ENCODE measurements around the gene CDY2B.
"Not testable (repeated sequence)": the region's sequence is repeated elsewhere in the genome, so short reads cannot be mapped to it uniquely, and the experiment has no call there.

Gene CDY2B

GRCh38 chrY:17880120-17880519 lies at the start of gene CDY2B:
TSS of gene CDY2B (minus strand) at chrY:17880220. CDS start at chrY:17879892, 328 bp downstream.
- not testable (repeated sequence) for DNase-seq (ENCODE audit: low spot score)

GRCh38 chrY:17908009-17908408 lies 28.0 kb upstream of the CDY2B start:
- not testable (repeated sequence) for DNase-seq (ENCODE audit: low spot score)

GRCh38 chrY:17907351-17907750 lies 27.3 kb upstream of the CDY2B start:
- not testable (repeated sequence) for DNase-seq (ENCODE audit: low spot score)

GRCh38 chrY:17881697-17882096 lies 1.7 kb upstream of the CDY2B start:
- not testable (repeated sequence) for DNase-seq (ENCODE audit: low spot score)

- DNase-seq (ENCODE audit: low spot score) = not testable (repeated sequence)
Measured at GRCh38 chrY:17876767-17877166, 3.3 kb downstream of the CDY2B start.

GRCh38 chrY:17875401-17875800 lies 4.6 kb downstream of the CDY2B start:
- DNase-seq (ENCODE audit: low spot score) = not testable (repeated sequence)

- not testable (repeated sequence) for DNase-seq (ENCODE audit: low spot score)
Measured at GRCh38 chrY:17871194-17871903, 8.7 kb downstream of the CDY2B start.

- not testable (repeated sequence) for DNase-seq (ENCODE audit: low spot score)
Measured at GRCh38 chrY:17870737-17871136, 9.3 kb downstream of the CDY2B start.

GRCh38 chrY:17867850-17868249 lies 12.2 kb downstream of the CDY2B start:
- DNase-seq (ENCODE audit: low spot score) = not testable (repeated sequence)

GRCh38 chrY:17860634-17861033 lies 19.4 kb downstream of the CDY2B start:
- not testable (repeated sequence) for DNase-seq (ENCODE audit: low spot score)

GRCh38 chrY:17856963-17857848 lies 22.8 kb downstream of the CDY2B start:
- DNase-seq (ENCODE audit: low spot score) = not testable (repeated sequence)

GRCh38 chrY:17856508-17856907 lies 23.5 kb downstream of the CDY2B start:
- not testable (repeated sequence) for DNase-seq (ENCODE audit: low spot score)

GRCh38 chrY:17849131-17849530 lies 30.9 kb downstream of the CDY2B start:
- not testable (repeated sequence) for DNase-seq (ENCODE audit: low spot score)

GRCh38 chrY:17832149-17832548 lies 47.9 kb downstream of the CDY2B start:
- not testable (repeated sequence) for DNase-seq (ENCODE audit: low spot score)
